Calu3 (cell line): ENCODE data around the gene VPS37C. TPM values are rescaled to one million over a fixed set of nuclear protein-coding genes. Genes with fewer than 3 reads are reported as not detected.
A peak's percentile ranks its signal among the peaks of the same experiment; 100 is the strongest.
"Not testable (repeated sequence)": the region's sequence is repeated elsewhere in the genome, so short reads cannot be mapped to it uniquely, and the experiment has no call there.

Source experiments
- BruUV-seq: library from RNA; stranded (reverse); fragments of 400-500 nt; replicated peaks from 2 replicates; lab custom pipeline; 2021; lab: Mats Ljungman, UMichigan
- CTCF ChIA-PET: fragments of 300-600 bp; sonication (Branson Sonifier 250); formaldehyde crosslinking; loops from one replicate; lab custom pipeline; 2022; ENCODE audit warnings: antibody characterized with exemption; lab: Charles Lee
- DNase-seq: peaks from one replicate; pipeline ENCODE4 v3.0.0; 2022
- H3K27ac Mint-ChIP-seq: one replicate; pipeline ENCODE4 v1.8.0; 2022; ENCODE audit warnings: mixed read lengths; ENCODE audit not compliant: unreplicated experiment
- H3K27me3 Mint-ChIP-seq: one replicate; pipeline ENCODE4 v1.8.0; 2022; ENCODE audit warnings: mixed read lengths; ENCODE audit not compliant: unreplicated experiment
- H3K36me3 Mint-ChIP-seq: one replicate; pipeline ENCODE4 v1.8.0; 2022; ENCODE audit warnings: mild to moderate bottlenecking, moderate library complexity, mixed read lengths; ENCODE audit not compliant: insufficient read depth, unreplicated experiment
- H3K4me1 Mint-ChIP-seq: one replicate; pipeline ENCODE4 v1.8.0; 2022; ENCODE audit warnings: mild to moderate bottlenecking, low read depth, mixed read lengths; ENCODE audit not compliant: unreplicated experiment
- H3K4me3 Mint-ChIP-seq: one replicate; pipeline ENCODE4 v1.8.0; 2022; ENCODE audit warnings: mild to moderate bottlenecking, low read depth, moderate library complexity, mixed read lengths; ENCODE audit not compliant: unreplicated experiment
- H3K9me3 Mint-ChIP-seq: one replicate; pipeline ENCODE4 v1.8.0; 2022; ENCODE audit warnings: low read depth, mixed read lengths; ENCODE audit not compliant: unreplicated experiment
- intact Hi-C: fragments of 100-400 bp; cut with micrococcal nuclease; formaldehyde crosslinking; loops from one replicate; pipeline ENCODE4 v1.10.0; 2022; ENCODE audit not compliant: unreplicated experiment
- total RNA-seq: library from RNA; stranded (reverse); gene quantifications from 2 replicates; pipeline ENCODE4 v1.2.3, GENCODE V29; 2022
- TF ChIP-seq, protein P1 (sequence below): fragments of 200-600 bp; IDR thresholded peaks from one replicate; pipeline ENCODE4 v1.8.0; 2022; ENCODE audit warnings: antibody characterized with exemption; ENCODE audit not compliant: unreplicated experiment

The VPS37C gene
- total RNA-seq, 1 experiment from 2014 or later: 22.7 TPM

DNA sequence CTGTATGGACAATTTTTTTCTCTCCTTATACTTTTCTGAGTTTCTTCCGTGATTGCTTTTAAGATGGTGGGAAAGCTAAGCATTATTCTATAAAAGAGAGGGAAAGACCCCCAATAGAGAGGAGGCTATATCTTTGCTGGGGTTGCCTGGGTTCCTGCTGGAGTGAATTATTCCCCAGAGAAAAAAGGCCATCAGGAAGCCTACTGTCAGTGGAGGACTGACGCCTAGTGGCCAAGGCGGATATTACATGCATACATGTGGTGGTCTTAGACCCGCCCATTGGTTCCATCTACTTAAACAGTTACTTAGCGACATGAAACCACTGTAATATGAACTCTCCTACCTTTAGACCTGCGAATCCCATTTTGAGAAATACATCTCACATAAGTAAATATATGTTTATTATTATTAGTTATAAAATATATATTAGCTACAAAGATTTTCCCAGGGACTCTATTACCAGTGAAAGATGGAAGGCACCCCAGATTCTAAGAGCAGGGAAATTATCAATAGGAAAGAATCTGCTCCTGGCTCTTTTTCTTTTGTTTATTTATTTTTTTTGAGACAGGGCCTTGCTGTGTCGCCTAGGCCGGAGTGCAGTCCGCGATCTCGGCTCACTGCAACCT, 26.4 kb upstream of the VPS37C start:
- no peak overlapping the region for H3K27ac Mint-ChIP-seq
- H3K4me3 Mint-ChIP-seq: no peak overlapping the region
- H3K4me1 Mint-ChIP-seq: no peaks in the 10 kb centered on the region
- TF ChIP-seq, protein P1, sequence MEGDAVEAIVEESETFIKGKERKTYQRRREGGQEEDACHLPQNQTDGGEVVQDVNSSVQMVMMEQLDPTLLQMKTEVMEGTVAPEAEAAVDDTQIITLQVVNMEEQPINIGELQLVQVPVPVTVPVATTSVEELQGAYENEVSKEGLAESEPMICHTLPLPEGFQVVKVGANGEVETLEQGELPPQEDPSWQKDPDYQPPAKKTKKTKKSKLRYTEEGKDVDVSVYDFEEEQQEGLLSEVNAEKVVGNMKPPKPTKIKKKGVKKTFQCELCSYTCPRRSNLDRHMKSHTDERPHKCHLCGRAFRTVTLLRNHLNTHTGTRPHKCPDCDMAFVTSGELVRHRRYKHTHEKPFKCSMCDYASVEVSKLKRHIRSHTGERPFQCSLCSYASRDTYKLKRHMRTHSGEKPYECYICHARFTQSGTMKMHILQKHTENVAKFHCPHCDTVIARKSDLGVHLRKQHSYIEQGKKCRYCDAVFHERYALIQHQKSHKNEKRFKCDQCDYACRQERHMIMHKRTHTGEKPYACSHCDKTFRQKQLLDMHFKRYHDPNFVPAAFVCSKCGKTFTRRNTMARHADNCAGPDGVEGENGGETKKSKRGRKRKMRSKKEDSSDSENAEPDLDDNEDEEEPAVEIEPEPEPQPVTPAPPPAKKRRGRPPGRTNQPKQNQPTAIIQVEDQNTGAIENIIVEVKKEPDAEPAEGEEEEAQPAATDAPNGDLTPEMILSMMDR: peak; percentile 91
- peak; percentile 78 for DNase-seq
- no peaks in the 10 kb centered on the region for H3K9me3 Mint-ChIP-seq
- CTCF ChIA-PET: interaction anchor here (0.9 to 1.4 kb wide), 2 partner anchors 26 to 274 kb away, joined by 3 read pairs; partner anchors contain the start of genes TMEM109 and VPS37C
- BruUV-seq: no TSS peak
- intact Hi-C loops: loop anchor here (1.0 to 5.0 kb wide), 2 partner anchors 57 to 355 kb away; no protein-coding TSS in a partner anchor
- peaks cover 14% of the 10 kb centered on the region for H3K27me3 Mint-ChIP-seq
- no peaks in the 10 kb centered on the region for H3K36me3 Mint-ChIP-seq

DNA sequence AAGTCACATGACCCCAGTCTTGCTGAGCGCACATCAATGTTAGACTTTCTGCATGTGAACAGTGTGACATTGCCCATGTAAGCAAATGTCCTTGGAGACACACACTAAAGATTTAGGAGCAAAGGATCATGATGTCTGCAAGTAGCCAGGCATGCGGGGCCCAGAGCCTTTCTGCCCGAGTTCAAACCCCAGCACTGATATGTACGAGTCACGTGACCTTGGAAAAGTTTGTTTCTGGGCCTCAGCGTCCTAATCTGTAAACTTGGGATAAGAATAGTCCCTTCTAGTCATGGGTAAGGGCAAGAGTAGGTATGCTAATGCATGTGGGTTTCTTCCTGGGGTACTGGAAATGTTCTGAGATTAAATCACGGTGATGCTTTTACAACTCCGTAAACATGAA, 25.3 kb upstream of the VPS37C start:
- Mint-ChIP-seq H3K36me3 (no peaks in the 10 kb centered on the region), H3K27me3 (peaks cover 14% of the 10 kb centered on the region), H3K4me3 (no peak overlapping the region), H3K9me3 (no peaks in the 10 kb centered on the region), H3K4me1 (no peaks in the 10 kb centered on the region), H3K27ac (no peak overlapping the region)
- no TSS peak for BruUV-seq
- TF ChIP-seq, protein P1: no peak
- no peak for DNase-seq
- intact Hi-C loops: loop anchor here (5.0 kb wide), 1 partner anchor 354 kb away; no protein-coding TSS in a partner anchor
- CTCF ChIA-PET: interaction anchor here (0.6 to 0.9 kb wide), 2 partner anchors 25 to 1013 kb away, joined by 3 read pairs; partner anchors contain the start of gene VPS37C

DNA sequence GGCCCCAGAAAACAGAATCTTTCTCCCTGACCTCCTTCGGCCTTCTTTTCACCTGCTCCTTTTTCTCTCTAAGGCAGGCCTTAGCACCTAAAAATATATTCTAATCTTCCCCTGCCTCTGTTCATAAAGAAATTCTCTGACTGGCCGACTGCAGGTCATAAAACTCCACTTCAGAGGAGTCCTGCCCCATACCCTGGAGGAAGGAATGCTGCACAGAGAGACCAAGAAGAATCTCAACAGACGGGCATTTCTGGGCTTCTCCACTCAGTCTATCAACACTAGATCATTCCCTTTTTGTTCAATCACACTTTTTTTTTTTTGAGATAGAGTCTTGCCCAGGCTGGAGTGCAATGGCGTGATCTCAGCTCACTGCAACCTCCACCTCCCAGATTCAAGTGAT, 22.4 kb upstream of the VPS37C start:
- Mint-ChIP-seq H3K36me3 (no peaks in the 10 kb centered on the region), H3K27ac (no peak overlapping the region), H3K4me3 (no peak overlapping the region), H3K4me1 (no peaks in the 10 kb centered on the region), H3K27me3 (peaks cover 20% of the 10 kb centered on the region), H3K9me3 (no peaks in the 10 kb centered on the region)
- TF ChIP-seq, protein P1: no peak
- intact Hi-C loops: no loop called here
- CTCF ChIA-PET: no interaction called here
- no TSS peak for BruUV-seq
- DNase-seq: no peak

DNA sequence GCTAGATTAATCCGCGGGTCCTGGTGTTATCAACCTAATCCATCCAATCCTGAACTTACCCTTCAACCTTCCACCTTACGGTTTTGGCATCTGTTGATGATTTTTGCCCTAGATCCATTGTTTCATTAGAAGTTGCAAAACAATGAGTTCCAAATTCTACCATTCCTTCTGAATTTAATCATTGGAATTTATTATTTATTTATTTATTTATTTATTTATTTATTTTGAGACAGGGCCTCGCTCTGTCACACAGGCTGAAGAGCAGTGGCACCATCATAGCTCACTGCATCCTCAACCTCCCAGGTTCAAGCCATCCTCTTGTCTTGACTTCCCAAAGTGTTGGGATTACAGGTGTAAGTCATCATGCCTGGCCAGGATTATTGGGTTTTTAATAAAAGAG, 20.3 kb upstream of the VPS37C start:
- BruUV-seq: no TSS peak
- Mint-ChIP-seq H3K36me3 (no peaks in the 10 kb centered on the region), H3K4me1 (no peaks in the 10 kb centered on the region), H3K27me3 (peaks cover 25% of the 10 kb centered on the region), H3K27ac (no peak overlapping the region), H3K4me3 (no peak overlapping the region), H3K9me3 (no peaks in the 10 kb centered on the region)
- intact Hi-C loops: no loop called here
- CTCF ChIA-PET: no interaction called here
- no peak for DNase-seq
- TF ChIP-seq, protein P1: no peak

DNA sequence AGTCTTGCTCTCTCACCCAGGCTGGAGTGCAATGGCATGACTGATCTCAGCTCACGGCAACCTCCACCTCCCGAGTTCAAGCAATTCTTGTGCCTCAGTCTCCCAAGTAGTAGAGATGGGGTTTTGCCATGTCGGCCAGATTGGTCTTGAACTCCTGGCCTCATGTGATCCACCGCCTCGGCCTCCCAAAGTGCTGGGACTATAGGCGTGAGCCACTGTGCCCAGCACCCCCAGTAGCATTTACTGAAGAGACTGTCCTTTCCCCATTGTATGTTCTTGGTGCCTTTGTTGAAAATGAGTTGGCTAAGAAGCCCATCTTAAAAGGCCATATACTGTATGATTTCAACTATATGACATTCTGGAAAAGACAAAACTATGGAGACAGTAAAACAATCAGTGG, 19.0 kb upstream of the VPS37C start:
- DNase-seq, H3K4me1 Mint-ChIP-seq, H3K27ac Mint-ChIP-seq, H3K36me3 Mint-ChIP-seq, H3K4me3 Mint-ChIP-seq, CTCF ChIA-PET, intact Hi-C loops, BruUV-seq, H3K9me3 Mint-ChIP-seq: not testable (repeated sequence)
- H3K27me3 Mint-ChIP-seq: peaks cover 37% of the 10 kb centered on the region
